Smooth muscle cell (in vitro differentiated cells): ENCODE data around the gene NOP56. TPM values are rescaled to one million over a fixed set of nuclear protein-coding genes. Genes with fewer than 3 reads are reported as not detected.

ENCODE experiments used
- DNase-seq: peaks from one replicate; lab custom pipeline; 2025; ENCODE audit not compliant: unreplicated experiment; lab: John Stamatoyannopoulos, UW
- H2AFZ ChIP-seq: fragments of 200-600 bp; sonication (generic); 2 replicates; pipeline ENCODE4 v1.6.0; 2016; ENCODE audit warnings: antibody characterized with exemption, low read depth, mild to moderate bottlenecking
- H3F3A ChIP-seq: fragments of 200-600 bp; sonication (generic); 2 replicates; pipeline ENCODE4 v1.6.0; 2017; ENCODE audit warnings: antibody characterized with exemption, low read depth
- H3K27ac ChIP-seq: fragments of 200-600 bp; sonication (generic); 2 replicates; pipeline ENCODE4 v1.5.1; 2016; ENCODE audit warnings: low read depth, mild to moderate bottlenecking
- H3K27me3 ChIP-seq: fragments of 200-600 bp; sonication (generic); 2 replicates; pipeline ENCODE4 v1.6.1; 2016; ENCODE audit warnings: low read depth, mild to moderate bottlenecking
- H3K36me3 ChIP-seq: fragments of 200-600 bp; sonication (generic); 2 replicates; pipeline ENCODE4 v1.5.1; 2016; ENCODE audit warnings: low read depth
- H3K4me1 ChIP-seq: fragments of 200-600 bp; sonication (generic); 2 replicates; pipeline ENCODE4 v1.5.1; 2016; ENCODE audit warnings: low read depth
- H3K4me2 ChIP-seq: fragments of 200-600 bp; sonication (generic); 2 replicates; pipeline ENCODE4 v1.6.0; 2016; ENCODE audit warnings: mild to moderate bottlenecking
- H3K4me3 ChIP-seq: fragments of 200-600 bp; sonication (generic); 2 replicates; pipeline ENCODE4 v1.5.1; 2016; ENCODE audit warnings: mild to moderate bottlenecking
- H3K79me2 ChIP-seq: fragments of 200-600 bp; sonication (generic); 2 replicates; pipeline ENCODE4 v1.6.0; 2016; ENCODE audit warnings: low read depth, mild to moderate bottlenecking
- H3K9ac ChIP-seq: fragments of 200-600 bp; sonication (generic); 2 replicates; pipeline ENCODE4 v1.6.0; 2016; ENCODE audit warnings: low read depth
- H3K9me3 ChIP-seq: fragments of 200-600 bp; sonication (generic); replicated peaks from 2 replicates; pipeline ENCODE4 v1.5.1; 2016; ENCODE audit warnings: low read depth
- H4K20me1 ChIP-seq: fragments of 200-600 bp; sonication (generic); 2 replicates; pipeline ENCODE4 v1.6.0; 2016; ENCODE audit warnings: low read depth
- WGBS: methylation state at CpG from one replicate; pipeline ENCODE4 v1.1.7; 2016; ENCODE audit warnings: low lambda C conversion rate; 5-methylcytosine and 5-hydroxymethylcytosine counted together
- polyA plus RNA-seq: library from polyadenylated mRNA; unstranded; fragments of >200 nt; fragmentation: Nextera tagmentation; extraction: Ambion mirVana; gene quantifications from 2 replicates; pipeline ENCODE4 v1.2.1, GENCODE V29; 2016
- total RNA-seq: library from RNA; depleted of rRNA; stranded (reverse); fragments of >200 nt; gene quantifications from 2 replicates; pipeline ENCODE4 v1.2.3, GENCODE V29; 2014
- TF ChIP-seq, protein P1 (sequence below): fragments of 200-600 bp; sonication (generic); IDR thresholded peaks from 2 replicates; pipeline ENCODE4 v1.5.1; 2017; ENCODE audit warnings: borderline replicate concordance, mild to moderate bottlenecking, antibody characterized with exemption; ENCODE audit not compliant: insufficient read depth, poor library complexity, severe bottlenecking

Gene NOP56
- total and polyA plus RNA-seq, 2 experiments from 2014 or later: 108 to 115 TPM

DNA sequence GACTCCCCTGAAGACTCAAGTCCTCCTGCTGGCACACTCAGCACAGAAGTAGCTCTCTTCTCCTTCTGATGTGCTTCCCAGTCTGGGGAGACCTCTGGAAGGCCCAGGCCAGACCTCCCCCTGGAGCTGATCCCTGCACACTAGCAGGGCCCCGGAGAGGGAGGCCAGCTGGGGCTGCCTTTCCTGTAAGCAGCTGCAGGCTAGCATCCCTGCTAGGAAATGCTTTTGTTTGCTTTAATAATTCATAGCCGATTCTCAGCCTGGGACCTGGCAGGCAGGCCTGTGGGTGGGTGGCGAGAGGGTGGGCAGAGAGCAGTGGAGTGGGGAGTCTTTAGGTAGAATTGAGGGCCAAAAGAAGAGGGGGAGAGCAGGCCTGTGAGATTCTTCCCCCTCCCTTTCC lies 45.3 kb downstream of the NOP56 start:
- H3K4me1 ChIP-seq: peaks cover 8% of the 10 kb centered on the region
- H3K36me3 ChIP-seq: no peaks in the 10 kb centered on the region
- H3K4me2 ChIP-seq: no peak overlapping the region
- no peak overlapping the region for H3K27ac ChIP-seq
- H3K27me3 ChIP-seq: peaks cover 30% of the 10 kb centered on the region
- TF ChIP-seq, protein P1, sequence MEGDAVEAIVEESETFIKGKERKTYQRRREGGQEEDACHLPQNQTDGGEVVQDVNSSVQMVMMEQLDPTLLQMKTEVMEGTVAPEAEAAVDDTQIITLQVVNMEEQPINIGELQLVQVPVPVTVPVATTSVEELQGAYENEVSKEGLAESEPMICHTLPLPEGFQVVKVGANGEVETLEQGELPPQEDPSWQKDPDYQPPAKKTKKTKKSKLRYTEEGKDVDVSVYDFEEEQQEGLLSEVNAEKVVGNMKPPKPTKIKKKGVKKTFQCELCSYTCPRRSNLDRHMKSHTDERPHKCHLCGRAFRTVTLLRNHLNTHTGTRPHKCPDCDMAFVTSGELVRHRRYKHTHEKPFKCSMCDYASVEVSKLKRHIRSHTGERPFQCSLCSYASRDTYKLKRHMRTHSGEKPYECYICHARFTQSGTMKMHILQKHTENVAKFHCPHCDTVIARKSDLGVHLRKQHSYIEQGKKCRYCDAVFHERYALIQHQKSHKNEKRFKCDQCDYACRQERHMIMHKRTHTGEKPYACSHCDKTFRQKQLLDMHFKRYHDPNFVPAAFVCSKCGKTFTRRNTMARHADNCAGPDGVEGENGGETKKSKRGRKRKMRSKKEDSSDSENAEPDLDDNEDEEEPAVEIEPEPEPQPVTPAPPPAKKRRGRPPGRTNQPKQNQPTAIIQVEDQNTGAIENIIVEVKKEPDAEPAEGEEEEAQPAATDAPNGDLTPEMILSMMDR: no peak
- H3K9me3 ChIP-seq: no peaks in the 10 kb centered on the region
- no peaks in the 10 kb centered on the region for H3F3A ChIP-seq
- H3K9ac ChIP-seq: no peak overlapping the region
- DNase-seq: no peak
- no peaks in the 10 kb centered on the region for H3K79me2 ChIP-seq
- H3K4me3 ChIP-seq: no peak overlapping the region
- no peak overlapping the region for H2AFZ ChIP-seq
- WGBS: 67% methylated on average over 3 of the region's 3 CpGs
- H4K20me1 ChIP-seq: peaks cover 38% of the 10 kb centered on the region

DNA sequence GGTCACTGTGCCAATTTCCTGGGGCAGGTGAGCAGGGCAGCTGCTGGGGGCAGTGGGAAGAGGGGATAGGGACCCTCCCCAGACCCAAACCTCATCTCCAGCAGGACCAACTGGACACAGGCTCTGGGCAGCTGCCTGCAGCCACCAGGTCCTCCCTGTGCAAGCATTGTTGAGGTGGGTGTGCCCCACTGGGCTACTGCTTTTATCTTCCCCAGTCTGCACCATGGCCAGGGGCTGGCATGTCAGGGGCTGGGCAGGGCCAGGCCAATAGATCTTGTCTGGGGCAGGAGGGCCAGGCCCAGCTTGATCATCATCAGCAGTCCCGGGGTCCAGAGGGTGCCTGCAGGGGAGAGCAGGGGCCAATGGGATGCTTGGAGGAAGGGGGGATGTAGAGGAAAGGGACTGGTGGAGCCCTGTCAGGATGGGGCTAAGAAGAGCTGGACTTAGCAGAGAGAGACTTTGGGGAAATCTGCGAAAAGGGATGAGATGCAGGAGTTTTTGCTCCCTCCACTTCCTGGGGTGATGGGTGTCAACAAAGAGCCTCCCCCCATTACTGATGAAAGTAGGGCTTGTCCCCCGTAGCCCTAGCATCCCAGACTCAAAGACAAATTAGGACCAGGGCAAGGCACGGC lies 45.9 kb downstream of the NOP56 start:
- Histone ChIP-seq H3K27me3 (peaks cover 30% of the 10 kb centered on the region), H2AFZ (no peak overlapping the region), H3K27ac (no peak overlapping the region), H3F3A (no peaks in the 10 kb centered on the region), H4K20me1 (peaks cover 38% of the 10 kb centered on the region), H3K79me2 (no peaks in the 10 kb centered on the region), H3K36me3 (no peaks in the 10 kb centered on the region), H3K4me2 (no peak overlapping the region), H3K9me3 (no peaks in the 10 kb centered on the region), H3K9ac (no peak overlapping the region), H3K4me1 (peaks cover 8% of the 10 kb centered on the region), H3K4me3 (no peak overlapping the region)
- 91% methylated on average over 4 of the region's 4 CpGs for WGBS
- no peak for DNase-seq
- TF ChIP-seq, protein P1: no peak

DNA sequence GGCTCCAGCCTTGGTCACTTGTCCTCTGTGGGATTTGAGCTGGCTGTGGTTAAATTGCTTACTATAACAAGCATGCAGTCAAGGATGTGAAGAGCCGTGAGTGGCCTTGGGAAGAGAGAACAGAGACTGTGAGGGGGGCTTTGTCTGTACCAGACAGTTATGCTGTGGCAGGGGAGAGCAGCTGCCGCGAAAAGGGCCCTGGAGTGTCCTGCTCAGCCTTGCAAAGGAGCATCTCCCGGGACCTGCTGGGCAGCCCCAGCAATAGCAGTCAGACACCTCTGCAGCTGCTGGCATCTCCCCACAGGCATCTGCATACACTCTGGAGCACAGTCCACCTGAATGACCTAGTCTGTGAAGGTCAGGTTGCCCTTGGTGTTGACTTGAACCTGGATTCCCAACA lies 46.5 kb downstream of the NOP56 start:
- 59% methylated on average over 4 of the region's 4 CpGs for WGBS
- H3K36me3 ChIP-seq: no peaks in the 10 kb centered on the region
- H2AFZ ChIP-seq: no peak overlapping the region
- no peak overlapping the region for H3K9ac ChIP-seq
- TF ChIP-seq, protein P1: no peak
- DNase-seq: no peak
- H3K79me2 ChIP-seq: no peaks in the 10 kb centered on the region
- peaks cover 38% of the 10 kb centered on the region for H4K20me1 ChIP-seq
- H3K4me2 ChIP-seq: no peak overlapping the region
- peaks cover 8% of the 10 kb centered on the region for H3K4me1 ChIP-seq
- H3F3A ChIP-seq: no peaks in the 10 kb centered on the region
- no peaks in the 10 kb centered on the region for H3K9me3 ChIP-seq
- no peak overlapping the region for H3K4me3 ChIP-seq
- H3K27me3 ChIP-seq: peaks cover 25% of the 10 kb centered on the region
- H3K27ac ChIP-seq: no peak overlapping the region
